Fibroblast of skin of right biceps (primary cell): Measurements from ENCODE around the gene DOCK10.

Experiments used
- DNase-seq: peaks from one replicate; pipeline ENCODE4 v3.0.0-alpha.2; 2013

DOCK10 gene

GRCh38 chr2:224816816-224817215 is 225.5 kb downstream of the DOCK10 start:
- DNase-seq: peak; percentile 87

GRCh38 chr2:224813578-224813977 is 228.7 kb downstream of the DOCK10 start:
- no peak for DNase-seq

DNA sequence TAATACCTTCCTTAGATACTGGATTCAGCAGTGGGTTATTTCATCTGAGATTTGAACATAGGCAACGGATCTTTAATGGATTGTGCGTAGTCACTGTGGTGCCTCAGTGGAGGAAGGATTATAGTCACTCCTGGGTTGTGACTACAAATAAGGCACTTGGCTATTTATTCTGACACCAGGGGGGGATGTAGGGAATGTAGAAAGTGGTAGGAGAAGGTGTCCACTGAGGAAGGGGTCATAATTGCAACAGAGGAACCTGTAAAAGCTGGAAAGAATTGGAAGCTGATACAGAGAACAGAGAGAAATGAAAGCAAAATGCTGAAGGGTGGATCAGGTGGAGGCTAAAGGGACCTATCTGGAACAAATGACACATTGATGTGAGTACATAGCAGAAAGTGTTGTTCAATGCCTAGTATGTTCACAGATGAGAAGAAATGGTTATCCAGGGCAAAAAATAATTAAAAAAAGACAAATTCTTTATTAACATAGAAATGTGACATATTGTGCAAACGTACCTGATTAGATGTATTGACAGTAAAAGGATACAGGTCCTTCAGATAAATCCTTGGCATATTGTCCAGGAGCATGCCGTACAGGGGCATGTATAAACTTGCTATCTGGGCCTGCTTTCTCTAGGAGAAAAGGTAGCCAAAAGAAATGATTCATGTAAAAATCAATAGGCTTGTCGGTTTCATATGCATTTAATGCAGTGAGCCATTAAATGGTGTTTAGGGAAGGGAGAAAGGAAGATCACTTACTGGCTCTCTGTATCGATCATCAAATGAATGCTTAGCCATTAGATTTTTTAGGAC is 234.9 kb downstream of the DOCK10 start:
- no peak for DNase-seq

DNA sequence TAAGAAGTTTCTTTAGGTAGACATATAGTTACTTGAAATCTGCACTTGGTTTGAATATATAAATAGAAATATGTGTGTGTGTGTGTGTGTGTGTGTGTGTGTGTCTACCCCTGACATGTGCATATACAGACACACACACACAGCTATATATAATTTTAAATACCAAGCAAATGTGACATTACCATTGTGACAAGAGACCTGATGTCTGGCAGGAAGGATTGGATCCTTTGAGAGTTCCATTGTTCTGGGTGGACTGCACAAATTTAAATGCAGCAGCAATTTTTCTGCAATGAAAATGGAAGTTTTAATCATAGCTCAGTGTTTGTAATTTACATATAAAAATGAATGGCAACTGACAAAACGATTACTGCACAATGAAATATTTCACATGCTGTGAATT is 238.3 kb downstream of the DOCK10 start:
- no peak for DNase-seq

GRCh38 chr2:224802407-224802806 is 239.9 kb downstream of the DOCK10 start:
- peak; percentile 62 for DNase-seq

- no peak for DNase-seq
Measured at GRCh38 chr2:224801360-224801759, 240.9 kb downstream of the DOCK10 start.

- no peak for DNase-seq
Measured at GRCh38 chr2:224799691-224800090, 242.6 kb downstream of the DOCK10 start.

GRCh38 chr2:224798180-224798579 is 244.1 kb downstream of the DOCK10 start:
- no peak for DNase-seq

DNA sequence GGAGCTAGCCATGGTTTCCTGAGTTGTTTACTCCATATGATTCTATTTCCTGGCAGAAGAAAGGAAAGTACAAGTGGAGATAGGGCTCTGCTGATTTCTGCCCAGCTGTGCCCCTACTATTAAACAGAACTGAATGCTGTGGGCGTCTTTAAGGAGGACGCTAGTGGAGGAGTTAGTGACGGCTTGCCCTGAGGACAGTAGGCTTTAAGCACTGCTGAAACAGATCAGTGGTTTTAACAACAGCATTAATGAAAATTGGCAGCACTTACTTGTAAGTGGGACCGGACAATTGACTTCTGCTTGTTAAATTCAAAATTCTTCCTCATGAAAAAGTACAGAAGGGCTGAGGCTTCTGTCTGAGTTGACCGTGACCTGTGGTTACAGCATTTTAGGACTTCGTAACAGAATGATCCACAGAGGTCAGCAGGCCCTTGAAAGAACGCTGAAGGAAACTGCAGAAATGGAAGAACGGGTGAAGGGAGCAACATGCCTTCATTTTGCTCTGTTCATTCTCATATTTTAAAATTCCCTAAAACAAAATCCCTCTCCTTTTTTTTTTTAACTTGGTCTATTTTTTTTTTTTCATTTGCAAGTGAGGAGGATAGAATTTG is 245.5 kb downstream of the DOCK10 start:
- DNase-seq: no peak

DNA sequence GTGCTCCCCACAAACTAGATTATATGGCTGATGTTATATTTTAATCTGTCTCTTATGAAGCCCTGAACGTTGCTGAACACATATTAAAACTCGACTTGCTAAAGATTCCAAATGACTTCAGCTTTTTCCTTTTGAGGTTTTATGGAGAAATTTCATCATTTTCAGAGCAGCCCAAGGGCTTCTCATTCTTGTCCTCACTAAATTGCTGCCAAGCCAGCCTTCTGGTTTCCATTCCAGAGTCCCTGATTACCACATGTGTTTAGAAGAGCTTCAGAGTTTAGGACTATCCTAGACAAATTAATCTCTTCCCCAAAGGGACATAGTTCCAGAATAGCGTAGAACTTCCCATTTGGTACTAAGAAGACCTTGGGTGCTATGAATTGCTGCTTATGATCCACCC is 248.3 kb downstream of the DOCK10 start:
- DNase-seq: peak; percentile 44

DNA sequence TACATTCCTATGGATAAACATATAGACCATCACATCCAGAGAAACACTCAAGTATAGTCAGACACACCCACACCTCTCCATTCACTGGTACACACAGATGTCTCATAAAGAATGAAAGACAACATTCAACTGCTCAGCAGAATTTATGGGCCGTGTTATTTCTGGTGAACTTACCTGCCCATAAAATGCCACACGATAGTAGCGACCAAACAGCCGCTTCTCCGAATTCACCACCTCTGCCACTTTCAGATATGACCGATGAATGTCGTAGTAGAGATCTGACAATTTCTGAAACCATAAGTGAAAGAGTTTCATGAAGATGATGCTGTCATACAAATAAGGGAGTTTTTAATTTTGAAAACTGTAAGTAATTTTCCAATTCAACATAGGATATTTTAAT is 255.4 kb downstream of the DOCK10 start:
- DNase-seq: no peak

- no peak for DNase-seq
Measured at GRCh38 chr2:224781400-224781799, 260.9 kb downstream of the DOCK10 start.

DNA sequence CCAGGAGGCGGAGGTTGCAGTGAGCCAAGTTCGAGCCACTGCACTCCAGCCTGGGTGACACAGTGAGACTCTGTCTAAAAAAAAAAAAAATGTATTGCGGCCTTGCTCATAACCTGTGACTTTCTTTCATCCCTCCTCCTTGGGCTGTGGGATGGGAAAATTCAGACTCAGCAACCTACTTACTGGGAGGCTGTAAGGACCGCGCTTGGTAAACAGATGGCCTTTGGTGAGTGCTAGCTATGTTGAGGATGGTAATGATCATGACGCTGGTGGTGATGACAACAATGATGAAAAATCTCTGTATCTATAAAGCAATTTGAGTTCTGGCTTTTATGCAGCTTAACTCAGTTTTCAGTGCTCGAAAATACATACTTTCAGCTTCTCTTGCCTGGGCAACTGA is 261.4 kb downstream of the DOCK10 start:
- no peak for DNase-seq

- no peak for DNase-seq
Measured at GRCh38 chr2:224780106-224780505, 262.2 kb downstream of the DOCK10 start.

GRCh38 chr2:224778474-224778877 is 263.8 kb downstream of the DOCK10 start:
- peak; percentile 66 for DNase-seq

- no peak for DNase-seq
Measured at GRCh38 chr2:224777559-224777930, 264.7 kb downstream of the DOCK10 start.

DNA sequence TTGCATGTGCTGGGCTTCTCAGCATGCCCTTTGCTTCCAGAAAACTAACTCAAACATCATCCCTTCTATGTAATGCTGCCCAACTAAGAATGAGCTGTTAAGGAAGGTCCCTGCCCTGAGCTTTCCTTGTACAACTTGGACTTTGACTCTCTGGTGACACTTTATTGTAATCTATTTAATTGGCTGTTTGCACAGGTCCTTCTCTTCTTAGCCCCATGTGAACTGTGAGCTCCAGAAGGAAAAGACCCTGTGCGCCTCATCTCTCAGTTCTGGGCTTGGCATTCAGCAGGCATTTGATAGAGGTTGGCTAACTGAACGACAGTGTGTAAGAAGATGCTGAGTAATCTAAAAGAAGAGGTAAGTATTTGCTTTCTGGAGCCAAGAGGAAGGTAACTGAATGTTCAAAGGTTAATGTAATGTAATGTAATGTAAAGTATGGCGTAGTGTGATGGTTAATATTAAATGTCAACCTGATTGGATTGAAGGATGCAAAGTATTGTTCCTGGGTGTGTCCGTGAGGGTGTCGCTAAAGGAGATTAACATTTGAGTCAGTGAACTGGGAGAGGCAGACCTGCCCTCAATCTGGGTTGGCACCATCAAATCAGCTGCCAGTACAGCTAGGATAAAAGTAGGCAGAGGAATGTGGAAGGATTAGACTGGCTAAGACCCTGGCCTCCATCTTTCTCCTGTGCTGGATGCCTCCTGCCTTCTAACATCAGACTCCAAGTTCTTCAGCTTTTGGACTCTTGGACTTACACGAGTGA is 265.3 kb downstream of the DOCK10 start:
- DNase-seq: no peak

- DNase-seq: no peak
Measured at GRCh38 chr2:224775647-224776046, 266.6 kb downstream of the DOCK10 start.

DNA sequence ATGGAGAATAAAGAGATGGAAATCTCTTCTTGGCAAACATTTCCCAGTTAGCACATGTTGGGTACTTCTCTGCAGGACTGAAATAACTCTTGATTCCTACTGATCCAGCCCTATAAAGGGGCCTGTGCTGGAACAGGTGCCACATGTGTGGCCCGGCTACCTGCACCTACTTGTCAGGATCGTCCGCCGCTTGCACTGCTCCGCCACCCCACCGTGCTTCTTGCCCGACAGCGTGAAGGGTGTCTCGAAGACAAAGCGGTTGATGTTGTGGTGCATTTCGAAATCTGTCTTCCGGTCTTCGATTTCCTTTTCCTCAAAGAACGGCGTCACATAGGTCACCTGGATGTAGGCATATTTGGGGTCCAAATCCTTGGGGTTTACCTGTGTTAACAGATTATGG is 267.5 kb downstream of the DOCK10 start:
- no peak for DNase-seq

DNA sequence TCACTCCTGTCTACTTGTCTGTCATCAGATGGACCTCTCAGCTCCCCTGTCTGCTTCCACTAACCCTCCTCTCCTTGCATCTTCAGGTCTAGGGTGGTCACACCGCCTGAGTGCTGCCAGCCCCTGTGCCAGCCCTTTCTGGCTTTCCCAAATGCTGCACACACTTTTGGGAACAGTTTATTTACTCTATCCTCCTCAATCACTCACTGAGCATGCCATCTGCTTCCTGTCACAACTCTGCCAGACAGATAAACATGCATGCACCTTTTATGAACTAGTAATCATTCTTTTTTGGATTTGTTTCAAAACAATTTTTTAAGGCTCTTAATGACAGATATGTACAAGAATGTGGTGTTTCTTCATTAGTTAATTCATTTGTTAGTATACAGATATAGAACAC is 269.8 kb downstream of the DOCK10 start:
- DNase-seq: no peak

DNA sequence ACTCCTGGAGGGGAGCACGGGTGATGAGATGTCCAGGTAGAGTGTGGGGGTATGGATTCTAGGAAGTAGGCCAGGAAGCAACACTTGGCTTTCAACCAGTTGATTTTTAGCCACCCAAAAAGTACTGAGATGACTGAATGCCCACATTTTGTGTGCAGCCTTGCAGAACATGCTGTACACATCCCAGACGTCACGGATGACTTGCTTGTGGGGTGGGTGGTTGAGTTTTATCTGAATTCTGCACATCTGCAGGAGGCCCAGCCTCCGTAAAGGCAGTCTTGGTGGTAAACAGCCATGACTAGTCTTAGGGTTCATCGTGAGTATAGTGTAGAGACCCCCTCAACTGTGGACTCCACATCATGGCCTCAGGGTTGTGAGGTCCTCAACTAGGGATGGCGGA is 272.8 kb downstream of the DOCK10 start:
- no peak for DNase-seq

GRCh38 chr2:224764565-224765236 is 277.6 kb downstream of the DOCK10 start:
- DNase-seq: no peak

DNA sequence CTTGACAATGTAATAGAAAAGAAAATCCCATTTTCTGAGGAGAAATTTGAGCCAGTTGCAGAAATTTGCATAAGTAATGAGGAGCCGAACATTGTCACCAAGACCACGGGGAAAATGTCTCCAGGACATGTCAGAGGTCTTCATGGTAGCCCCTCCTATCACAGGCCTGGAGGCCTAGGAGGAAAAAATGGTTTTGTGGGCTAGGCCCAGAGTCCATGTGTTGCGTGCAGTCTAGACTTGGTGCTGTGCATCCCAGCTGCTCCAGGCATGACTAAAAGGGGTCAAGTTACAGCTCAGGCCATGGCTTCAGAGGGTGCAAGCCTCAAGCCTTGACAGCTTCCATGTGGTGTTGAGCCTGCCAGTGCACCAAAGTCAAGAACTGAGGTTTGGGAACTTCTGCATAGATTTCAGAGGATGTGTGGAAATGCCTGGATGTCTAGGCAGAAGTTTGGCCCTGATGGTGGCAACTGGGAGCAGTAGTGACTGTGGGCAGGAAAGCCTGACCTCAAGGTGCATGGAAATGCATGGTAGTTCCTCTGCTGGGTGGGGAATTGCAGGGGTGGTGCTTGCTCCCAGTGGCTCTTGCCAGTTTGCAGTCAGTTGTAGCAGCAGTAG is 284.2 kb downstream of the DOCK10 start:
- DNase-seq: no peak
